AG10803 (cell line): ENCODE results near the gene GPC2.
"Not testable (repeated sequence)": the region's sequence is repeated elsewhere in the genome, so short reads cannot be mapped to it uniquely, and the experiment has no call there.

Experiments
- DNase-seq: peaks from one replicate; pipeline ENCODE4 v3.0.0; 2010; ENCODE audit warnings: low read depth
- H3K4me3 ChIP-seq: 2 replicates; pipeline ENCODE4 v1.5.1; 2011; ENCODE audit warnings: mild to moderate bottlenecking, low read length, control low read depth
- TF ChIP-seq, protein P1 (sequence below): conservative IDR thresholded peaks from 2 replicates; pipeline ENCODE4 v1.5.1; 2011; ENCODE audit warnings: mild to moderate bottlenecking, low read length, control low read depth, inconsistent platforms

GPC2 gene, protein sequence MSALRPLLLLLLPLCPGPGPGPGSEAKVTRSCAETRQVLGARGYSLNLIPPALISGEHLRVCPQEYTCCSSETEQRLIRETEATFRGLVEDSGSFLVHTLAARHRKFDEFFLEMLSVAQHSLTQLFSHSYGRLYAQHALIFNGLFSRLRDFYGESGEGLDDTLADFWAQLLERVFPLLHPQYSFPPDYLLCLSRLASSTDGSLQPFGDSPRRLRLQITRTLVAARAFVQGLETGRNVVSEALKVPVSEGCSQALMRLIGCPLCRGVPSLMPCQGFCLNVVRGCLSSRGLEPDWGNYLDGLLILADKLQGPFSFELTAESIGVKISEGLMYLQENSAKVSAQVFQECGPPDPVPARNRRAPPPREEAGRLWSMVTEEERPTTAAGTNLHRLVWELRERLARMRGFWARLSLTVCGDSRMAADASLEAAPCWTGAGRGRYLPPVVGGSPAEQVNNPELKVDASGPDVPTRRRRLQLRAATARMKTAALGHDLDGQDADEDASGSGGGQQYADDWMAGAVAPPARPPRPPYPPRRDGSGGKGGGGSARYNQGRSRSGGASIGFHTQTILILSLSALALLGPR

GRCh38 chr7:100177045-100178001 lies at the start of gene GPC2, which contains the start of gene STAG3:
GPC2 (minus strand) TSS chr7:100177381; CDS start chr7:100177199, 182 bp downstream.
STAG3 (plus strand) TSS chr7:100177918; CDS start chr7:100180557, 2,639 bp downstream.
- TF ChIP-seq, protein P1, sequence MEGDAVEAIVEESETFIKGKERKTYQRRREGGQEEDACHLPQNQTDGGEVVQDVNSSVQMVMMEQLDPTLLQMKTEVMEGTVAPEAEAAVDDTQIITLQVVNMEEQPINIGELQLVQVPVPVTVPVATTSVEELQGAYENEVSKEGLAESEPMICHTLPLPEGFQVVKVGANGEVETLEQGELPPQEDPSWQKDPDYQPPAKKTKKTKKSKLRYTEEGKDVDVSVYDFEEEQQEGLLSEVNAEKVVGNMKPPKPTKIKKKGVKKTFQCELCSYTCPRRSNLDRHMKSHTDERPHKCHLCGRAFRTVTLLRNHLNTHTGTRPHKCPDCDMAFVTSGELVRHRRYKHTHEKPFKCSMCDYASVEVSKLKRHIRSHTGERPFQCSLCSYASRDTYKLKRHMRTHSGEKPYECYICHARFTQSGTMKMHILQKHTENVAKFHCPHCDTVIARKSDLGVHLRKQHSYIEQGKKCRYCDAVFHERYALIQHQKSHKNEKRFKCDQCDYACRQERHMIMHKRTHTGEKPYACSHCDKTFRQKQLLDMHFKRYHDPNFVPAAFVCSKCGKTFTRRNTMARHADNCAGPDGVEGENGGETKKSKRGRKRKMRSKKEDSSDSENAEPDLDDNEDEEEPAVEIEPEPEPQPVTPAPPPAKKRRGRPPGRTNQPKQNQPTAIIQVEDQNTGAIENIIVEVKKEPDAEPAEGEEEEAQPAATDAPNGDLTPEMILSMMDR, result no peak
- H3K4me3 ChIP-seq, result peak within 1 kb of the TSS; percentile 79
- peak; percentile 93 for DNase-seq

DNA sequence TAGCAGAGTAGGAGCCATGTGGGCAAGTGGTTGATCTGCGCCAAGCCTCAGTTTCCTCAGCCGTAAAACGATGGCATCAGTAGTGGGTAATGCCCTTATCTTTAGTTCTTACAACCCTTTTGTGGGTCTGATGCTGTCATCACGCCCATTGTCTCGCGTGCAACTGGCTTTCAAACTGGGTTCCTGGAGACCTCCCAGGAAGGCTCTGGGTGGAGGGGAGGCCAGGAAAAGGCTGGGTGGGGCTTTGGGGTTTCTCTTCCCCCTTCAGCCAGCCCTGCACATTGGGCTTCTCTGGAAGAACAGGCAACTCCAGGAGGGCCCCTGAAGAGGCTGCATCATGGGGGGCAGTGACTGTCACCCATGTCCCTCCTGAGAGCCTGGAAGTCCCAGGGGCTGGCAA lies 47.7 kb upstream of the GPC2 start:
- not testable (repeated sequence) for H3K4me3 ChIP-seq, DNase-seq

GRCh38 chr7:100223376-100223927 lies 46.3 kb upstream of the GPC2 start:
- not testable (repeated sequence) for DNase-seq, H3K4me3 ChIP-seq

GRCh38 chr7:100222445-100223132 lies 45.4 kb upstream of the GPC2 start:
- H3K4me3 ChIP-seq, result no peak overlapping the region
- TF ChIP-seq, protein P1, result no peak
- DNase-seq, result no peak

GRCh38 chr7:100221767-100222444 lies 44.7 kb upstream of the GPC2 start:
- no peak for DNase-seq
- H3K4me3 ChIP-seq, result no peak overlapping the region
- TF ChIP-seq, protein P1, result no peak

DNA sequence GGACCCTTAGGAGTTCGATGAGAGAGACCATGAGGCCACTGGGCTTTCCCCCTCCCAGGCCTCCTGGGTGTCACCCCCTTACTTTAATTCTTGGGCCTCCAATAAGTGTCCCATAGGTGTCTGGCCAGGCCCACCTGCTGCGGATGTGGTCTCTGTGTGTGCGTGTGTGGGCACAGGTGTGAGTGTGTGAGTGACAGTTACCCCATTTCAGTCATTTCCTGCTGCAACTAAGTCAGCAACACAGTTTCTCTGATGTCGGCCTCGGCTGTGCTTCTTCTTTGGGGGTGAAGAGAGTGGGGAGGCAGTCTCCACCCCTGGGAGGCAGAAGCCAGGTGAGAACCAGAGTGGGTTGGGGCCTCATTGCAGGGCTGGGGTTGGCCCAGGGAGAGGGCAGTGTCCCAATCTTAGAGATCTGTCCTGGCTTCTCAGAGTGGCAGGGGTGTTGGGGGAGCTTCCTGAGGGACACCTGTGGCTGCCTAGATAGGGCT lies 44.1 kb upstream of the GPC2 start:
- no peak for DNase-seq
- TF ChIP-seq, protein P1, result no peak
- H3K4me3 ChIP-seq, result no peak overlapping the region
